NCI-H1436 (cell line): ENCODE measurements around the gene DHRS7B.
"Not testable (repeated sequence)": the region's sequence is repeated elsewhere in the genome, so short reads cannot be mapped to it uniquely, and the experiment has no call there.

Source experiments
- DNase-seq: peaks from one replicate; lab custom pipeline; 2025; lab: John Stamatoyannopoulos, UW

The DHRS7B gene

GRCh38 chr17:21126645-21127508 lies at the start of gene DHRS7B:
Gene DHRS7B, plus strand, starts transcription at chr17:21126964. Its CDS starts 8 bp downstream, at chr17:21126972.
- peak; percentile 99 for DNase-seq

- no peak for DNase-seq
These were observed 49.5 kb upstream of the DHRS7B start for GRCh38 chr17:21077281-21077680.

- DNase-seq: no peak
These were observed 48.6 kb upstream of the DHRS7B start for GRCh38 chr17:21078016-21078780.

- DNase-seq: no peak
These were observed 47.6 kb upstream of the DHRS7B start for GRCh38 chr17:21079196-21079595.

- DNase-seq: no peak
These were observed 44.7 kb upstream of the DHRS7B start for GRCh38 chr17:21082001-21082436.

GRCh38 chr17:21085280-21085679 lies 41.5 kb upstream of the DHRS7B start:
- not testable (repeated sequence) for DNase-seq

- DNase-seq: no peak
These were observed 41.1 kb upstream of the DHRS7B start for GRCh38 chr17:21085707-21086106.

GRCh38 chr17:21089145-21089544 lies 37.6 kb upstream of the DHRS7B start:
- DNase-seq: no peak

GRCh38 chr17:21089933-21090901 lies 36.5 kb upstream of the DHRS7B start:
- DNase-seq: no peak

GRCh38 chr17:21090902-21091618 lies 35.7 kb upstream of the DHRS7B start:
- DNase-seq: no peak

- DNase-seq: no peak
These were observed 32.5 kb upstream of the DHRS7B start for GRCh38 chr17:21094298-21094704.

- DNase-seq: no peak
These were observed 31.0 kb upstream of the DHRS7B start for GRCh38 chr17:21095735-21096134.

GRCh38 chr17:21096874-21097273 lies 29.9 kb upstream of the DHRS7B start:
- no peak for DNase-seq

GRCh38 chr17:21098934-21099689 lies 27.7 kb upstream of the DHRS7B start:
- peak; percentile 96 for DNase-seq

GRCh38 chr17:21100636-21101035 lies 26.1 kb upstream of the DHRS7B start:
- DNase-seq: no peak

- DNase-seq: no peak
These were observed 22.2 kb upstream of the DHRS7B start for GRCh38 chr17:21104608-21105007.

GRCh38 chr17:21105064-21105894 lies 21.5 kb upstream of the DHRS7B start:
- no peak for DNase-seq

GRCh38 chr17:21106316-21106715 lies 20.4 kb upstream of the DHRS7B start:
- DNase-seq: no peak

- not testable (repeated sequence) for DNase-seq
These were observed 19.6 kb upstream of the DHRS7B start for GRCh38 chr17:21107067-21107650.
